Measurements from ENCODE around the gene PFDN4. TPM values are rescaled to one million over a fixed set of nuclear protein-coding genes. Genes with fewer than 3 reads are reported as not detected.

The PFDN4 gene
- total and polyA plus RNA-seq, 2 donors (not counting 1 experiment from before 2014, with no cell fraction given), result 9.1 to 16.8 TPM

DNA sequence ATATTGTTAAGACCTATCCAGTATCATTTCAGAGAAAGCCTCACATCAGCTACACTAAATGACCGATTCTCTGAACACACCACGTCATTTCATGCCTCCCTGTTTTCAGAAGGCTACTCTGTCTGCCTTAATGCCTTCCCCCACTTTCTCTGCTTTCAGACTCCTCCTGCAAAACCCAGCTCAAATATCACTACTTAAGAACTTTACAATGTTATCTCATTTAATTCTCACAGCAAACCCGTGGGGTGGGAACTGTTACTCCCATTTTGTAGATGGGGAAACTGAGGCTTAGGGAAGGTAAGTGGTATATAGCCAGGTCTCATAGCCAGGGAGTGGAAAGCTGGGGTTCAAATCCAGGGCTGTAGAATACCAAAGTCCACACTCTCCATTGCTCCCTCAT lies 36.9 kb upstream of the PFDN4 start:
- Mint-ChIP-seq H3K27me3 (peaks cover 81% of the 10 kb centered on the region), H3K9me3 (ENCODE audit: insufficient read depth) (no peaks in the 10 kb centered on the region), H3K4me3 (no peak overlapping the region), H3K4me1 (peaks cover 17% of the 10 kb centered on the region), H3K27ac (no peak overlapping the region)
- no peaks in the 10 kb centered on the region for H3K79me2 ChIP-seq (ENCODE audit: control insufficient read depth, insufficient read depth, low read length)
- intact Hi-C loops (cut with micrococcal nuclease), result no loop called here
- H3K9ac ChIP-seq (ENCODE audit: low read length), result no peak overlapping the region
- H3K4me3 ChIP-seq (ENCODE audit: control extremely low read depth in 1 of 5, extremely low read depth in 1 of 5, insufficient read depth in 1 of 5, low read depth in 2 of 5, low read length in 4 of 5), result no peak overlapping the region
- DNase-seq (no peak), ATAC-seq (ENCODE audit: low read depth) (no peak)
- peaks cover 0 to 41% (median 24%) of the 10 kb centered on the region in 4 experiments for H3K27me3 ChIP-seq (replicated peaks in 1 of 4; ENCODE audit: control extremely low read depth in 1 of 4, control insufficient read depth in 3 of 4, insufficient read depth in 4 of 4, low read length in 3 of 4)
- H3K27ac ChIP-seq (ENCODE audit: low read length in 2 of 2), result no peak overlapping the region
- peaks cover 5 to 14% of the 10 kb centered on the region in 2 donors for H3K4me1 ChIP-seq (ENCODE audit: control insufficient read depth in 2 of 2, insufficient read depth in 2 of 2, low read length in 2 of 2)
- no peak overlapping the region for H2AFZ ChIP-seq (ENCODE audit: insufficient read depth, low read depth, low read length, poor library complexity, severe bottlenecking)
- TF ChIP-seq, protein P1, sequence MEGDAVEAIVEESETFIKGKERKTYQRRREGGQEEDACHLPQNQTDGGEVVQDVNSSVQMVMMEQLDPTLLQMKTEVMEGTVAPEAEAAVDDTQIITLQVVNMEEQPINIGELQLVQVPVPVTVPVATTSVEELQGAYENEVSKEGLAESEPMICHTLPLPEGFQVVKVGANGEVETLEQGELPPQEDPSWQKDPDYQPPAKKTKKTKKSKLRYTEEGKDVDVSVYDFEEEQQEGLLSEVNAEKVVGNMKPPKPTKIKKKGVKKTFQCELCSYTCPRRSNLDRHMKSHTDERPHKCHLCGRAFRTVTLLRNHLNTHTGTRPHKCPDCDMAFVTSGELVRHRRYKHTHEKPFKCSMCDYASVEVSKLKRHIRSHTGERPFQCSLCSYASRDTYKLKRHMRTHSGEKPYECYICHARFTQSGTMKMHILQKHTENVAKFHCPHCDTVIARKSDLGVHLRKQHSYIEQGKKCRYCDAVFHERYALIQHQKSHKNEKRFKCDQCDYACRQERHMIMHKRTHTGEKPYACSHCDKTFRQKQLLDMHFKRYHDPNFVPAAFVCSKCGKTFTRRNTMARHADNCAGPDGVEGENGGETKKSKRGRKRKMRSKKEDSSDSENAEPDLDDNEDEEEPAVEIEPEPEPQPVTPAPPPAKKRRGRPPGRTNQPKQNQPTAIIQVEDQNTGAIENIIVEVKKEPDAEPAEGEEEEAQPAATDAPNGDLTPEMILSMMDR (IDR thresholded peaks at IDR 0.05), result no peak
- TF ChIP-seq EZH2 (IDR thresholded peaks at IDR 0.05; ENCODE audit: borderline replicate concordance, insufficient read depth, low read depth, low read length, poor library complexity, severe bottlenecking), result no peak
- no peaks in the 10 kb centered on the region for H4K20me1 ChIP-seq (ENCODE audit: control insufficient read depth, insufficient read depth, low read length, poor library complexity, severe bottlenecking)
- H3K9me3 ChIP-seq (ENCODE audit: control extremely low read depth in 1 of 3, control insufficient read depth in 2 of 3, insufficient read depth in 1 of 3, low read length in 2 of 3), result peaks cover 0 to 4% (median 0%) of the 10 kb centered on the region in 3 donors
- H3K4me2 ChIP-seq (replicated peaks; ENCODE audit: low read depth, low read length, poor library complexity, severe bottlenecking), result no peak overlapping the region
- CTCF ChIA-PET, result interaction anchor here (1.1 to 1.2 kb wide), 2 partner anchors 65 to 1014 kb away, joined by 3 to 4 read pairs; no protein-coding TSS in a partner anchor
- no peaks in the 10 kb centered on the region for H3K36me3 ChIP-seq (replicated peaks in 1 of 2; ENCODE audit: control extremely low read depth in 1 of 2, control insufficient read depth in 1 of 2, extremely low read depth in 1 of 2, insufficient read depth in 2 of 2, low read length in 1 of 2)
- POLR2A ChIA-PET, result no interaction called here
- 64% methylated on average over 2 of the region's 3 CpGs for WGBS (ENCODE audit: insufficient coverage)

DNA sequence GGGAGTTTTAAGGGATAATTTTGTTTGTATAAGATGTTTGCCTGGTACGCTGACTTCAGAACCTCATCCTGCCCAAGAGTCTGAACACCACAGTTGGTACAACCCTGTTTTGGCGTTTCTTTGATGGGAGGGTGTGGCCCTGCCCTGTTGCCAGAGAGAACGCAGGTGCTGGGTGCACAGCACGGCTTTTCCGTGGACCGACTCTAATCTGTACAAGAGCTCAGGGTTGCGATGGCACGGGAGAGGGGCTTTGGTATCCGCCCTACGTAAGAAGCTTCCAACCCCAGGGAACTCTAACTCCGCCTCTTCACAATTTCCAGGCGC lies 35.4 kb upstream of the PFDN4 start:
- H3K27me3 ChIP-seq (replicated peaks in 1 of 4; ENCODE audit: control extremely low read depth in 1 of 4, control insufficient read depth in 3 of 4, insufficient read depth in 4 of 4, low read length in 3 of 4), result peaks cover 0 to 41% (median 24%) of the 10 kb centered on the region in 4 experiments
- no peaks in the 10 kb centered on the region for H3K9me3 Mint-ChIP-seq (ENCODE audit: insufficient read depth)

More for the DNA sequence above, 35.4 kb upstream of the PFDN4 start:
- H2AFZ ChIP-seq (ENCODE audit: insufficient read depth, low read depth, low read length, poor library complexity, severe bottlenecking), result no peak overlapping the region
- Mint-ChIP-seq H3K27me3 (peaks cover 84% of the 10 kb centered on the region), H3K27ac (no peak overlapping the region), H3K4me3 (no peak overlapping the region), H3K4me1 (peaks cover 17% of the 10 kb centered on the region)
- H3K4me3 ChIP-seq (ENCODE audit: control extremely low read depth in 1 of 5, extremely low read depth in 1 of 5, insufficient read depth in 1 of 5, low read depth in 2 of 5, low read length in 4 of 5), result no peak overlapping the region
- CTCF ChIA-PET, result no interaction called here
- no peak overlapping the region for H3K27ac ChIP-seq (ENCODE audit: low read length in 2 of 2)
- POLR2A ChIA-PET, result no interaction called here
- no peak overlapping the region for H3K9ac ChIP-seq (ENCODE audit: low read length)
- H3K4me1 ChIP-seq (ENCODE audit: control insufficient read depth in 2 of 2, insufficient read depth in 2 of 2, low read length in 2 of 2), result peaks cover 5 to 14% of the 10 kb centered on the region in 2 donors
- no peaks in the 10 kb centered on the region for H3K79me2 ChIP-seq (ENCODE audit: control insufficient read depth, insufficient read depth, low read length)
- no peaks in the 10 kb centered on the region for H4K20me1 ChIP-seq (ENCODE audit: control insufficient read depth, insufficient read depth, low read length, poor library complexity, severe bottlenecking)
- H3K36me3 ChIP-seq (replicated peaks in 1 of 2; ENCODE audit: control extremely low read depth in 1 of 2, control insufficient read depth in 1 of 2, extremely low read depth in 1 of 2, insufficient read depth in 2 of 2, low read length in 1 of 2), result no peaks in the 10 kb centered on the region
- TF ChIP-seq, protein P1 (IDR thresholded peaks at IDR 0.05), result no peak
- TF ChIP-seq EZH2 (IDR thresholded peaks at IDR 0.05; ENCODE audit: borderline replicate concordance, insufficient read depth, low read depth, low read length, poor library complexity, severe bottlenecking), result no peak
- ATAC-seq (ENCODE audit: low read depth), result no peak
- intact Hi-C loops (cut with micrococcal nuclease), result no loop called here
- 24% methylated on average over 12 of the region's 12 CpGs for WGBS (ENCODE audit: insufficient coverage)
- no peak for DNase-seq
- H3K9me3 ChIP-seq (ENCODE audit: control extremely low read depth in 1 of 3, control insufficient read depth in 2 of 3, insufficient read depth in 1 of 3, low read length in 2 of 3), result peaks cover 0 to 4% (median 0%) of the 10 kb centered on the region in 3 donors
- no peak overlapping the region for H3K4me2 ChIP-seq (replicated peaks; ENCODE audit: low read depth, low read length, poor library complexity, severe bottlenecking)
